ENCODE measurements around the gene GLI3. TPM values are rescaled to one million over a fixed set of nuclear protein-coding genes. Genes with fewer than 3 reads are reported as not detected.

Gene GLI3
- total RNA-seq, 5 donors from 2014 or later (not counting 1 experiment from before 2014, with no cell fraction given), result 0.10 to 0.79 (median 0.32) TPM; not detected in 1

DNA sequence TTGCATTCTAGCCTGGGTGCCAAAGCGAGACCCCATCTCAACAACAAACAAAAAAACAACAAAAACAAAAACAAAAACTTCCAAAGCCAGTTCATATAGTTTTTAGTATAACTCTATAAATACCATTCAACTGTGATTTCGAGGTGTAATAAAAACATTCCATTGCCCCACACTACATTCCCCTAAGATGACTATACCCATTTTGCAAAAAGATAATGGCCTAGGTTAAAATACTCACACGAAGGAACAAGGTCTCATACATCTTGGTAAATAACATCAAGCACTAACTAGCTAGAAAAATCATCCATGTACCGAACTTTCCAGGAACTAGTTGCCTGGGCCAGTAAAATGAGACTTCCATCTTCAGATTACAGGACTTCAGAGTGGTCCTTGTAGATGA is 55.4 kb downstream of the GLI3 start:
- POLR2A ChIA-PET, result no interaction called here
- no peak overlapping the region for H3K27ac ChIP-seq (ENCODE audit: low read length)

DNA sequence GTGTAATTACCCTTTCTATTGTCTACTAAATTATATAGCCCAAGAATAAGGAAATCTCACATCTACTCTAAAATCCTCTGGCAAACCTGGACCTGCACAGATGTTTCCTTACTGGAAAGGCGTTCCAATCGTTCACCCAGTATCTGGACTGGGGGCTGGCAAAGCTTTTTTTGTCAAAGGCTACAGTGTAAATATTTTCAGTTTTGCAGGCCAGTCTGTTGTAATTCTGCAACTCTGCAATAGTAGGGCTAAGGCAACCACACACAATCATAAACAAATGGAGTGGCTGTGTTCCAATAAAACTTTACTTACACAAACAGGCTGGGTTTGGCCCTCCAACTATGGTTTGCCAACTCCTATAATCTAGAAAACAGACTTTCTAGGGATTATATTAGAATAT is 56.2 kb downstream of the GLI3 start:
- Mint-ChIP-seq H3K27me3 (peaks cover 0 to 9% of the 10 kb centered on the region in 2 donors), H3K36me3 (no peaks in the 10 kb centered on the region)
- CTCF ChIA-PET, result no interaction called here

More for the DNA sequence above, 55.4 kb downstream of the GLI3 start:
- Histone ChIP-seq H3K4me1 (ENCODE audit: control insufficient read depth in 1 of 2, extremely low read depth in 1 of 2, insufficient read depth in 2 of 2, low read length in 2 of 2) (no peaks in the 10 kb centered on the region), H3K4me3 (ENCODE audit: control insufficient read depth in 1 of 2, extremely low read depth in 1 of 2, low read length in 1 of 2) (no peak overlapping the region), H3K27me3 (replicated peaks in 1 of 2; ENCODE audit: control insufficient read depth in 2 of 2, extremely low read depth in 1 of 2, insufficient read depth in 2 of 2, low read length in 1 of 2) (peaks cover 0 to 3% of the 10 kb centered on the region in 2 experiments), H3K36me3 (ENCODE audit: control insufficient read depth in 2 of 2, extremely low read depth in 1 of 2, insufficient read depth in 1 of 2, low read length in 1 of 2) (no peaks in the 10 kb centered on the region), H3K9me3 (no peaks in the 10 kb centered on the region)
- WGBS (ENCODE audit: insufficient coverage), result 88% methylated on average over 1 of the region's 4 CpGs
- Mint-ChIP-seq H3K9me3 (peaks cover 0 to 3% (median 0%) of the 10 kb centered on the region in 3 donors), H3K27ac (no peak overlapping the region), H3K27me3 (peaks cover 0 to 9% of the 10 kb centered on the region in 2 donors), H3K36me3 (no peaks in the 10 kb centered on the region), H3K4me1 (no peaks in the 10 kb centered on the region), H3K4me3 (no peak overlapping the region)
- ATAC-seq (replicated peaks in 1 of 4) (no peak), DNase-seq (no peak)
- CTCF ChIA-PET, result no interaction called here

DNA sequence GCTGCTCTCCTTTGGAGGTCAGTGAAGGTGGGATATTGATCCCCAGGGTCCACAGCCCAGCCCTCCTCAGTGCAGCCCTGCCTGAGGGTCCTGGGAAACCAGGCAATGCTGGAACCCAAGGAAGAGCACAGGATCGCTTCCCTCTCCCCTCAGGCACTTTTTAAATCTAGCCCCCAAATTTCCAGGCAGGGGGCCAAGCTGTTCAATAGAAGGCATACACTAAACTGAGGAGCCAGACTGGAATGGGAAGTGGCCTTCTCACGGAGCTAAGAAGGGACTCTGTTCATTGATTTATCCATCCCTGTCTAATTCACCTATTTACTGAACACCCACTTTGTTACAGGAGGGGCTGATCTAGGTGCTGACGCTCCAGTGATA is 60.3 kb downstream of the GLI3 start:
- DNase-seq (no peak), ATAC-seq (replicated peaks in 1 of 4) (no peak)
- H3K27me3 Mint-ChIP-seq, result peaks cover 0 to 9% of the 10 kb centered on the region in 2 donors
- CTCF ChIA-PET, result no interaction called here
- H3K27ac Mint-ChIP-seq, result no peak overlapping the region
- Histone ChIP-seq H3K27me3 (replicated peaks in 1 of 2; ENCODE audit: control insufficient read depth in 2 of 2, extremely low read depth in 1 of 2, insufficient read depth in 2 of 2, low read length in 1 of 2) (no peaks in the 10 kb centered on the region), H3K27ac (ENCODE audit: low read length) (no peak overlapping the region), H3K36me3 (ENCODE audit: control insufficient read depth in 2 of 2, extremely low read depth in 1 of 2, insufficient read depth in 1 of 2, low read length in 1 of 2) (no peaks in the 10 kb centered on the region), H3K4me3 (ENCODE audit: control insufficient read depth in 1 of 2, extremely low read depth in 1 of 2, low read length in 1 of 2) (no peak overlapping the region), H3K9me3 (no peaks in the 10 kb centered on the region), H3K4me1 (ENCODE audit: control insufficient read depth in 1 of 2, extremely low read depth in 1 of 2, insufficient read depth in 2 of 2, low read length in 2 of 2) (no peaks in the 10 kb centered on the region)
- H3K4me3 Mint-ChIP-seq, result no peak overlapping the region
- POLR2A ChIA-PET, result no interaction called here
- 86% methylated on average over 1 of the region's 3 CpGs for WGBS (ENCODE audit: insufficient coverage)
- H3K4me1 Mint-ChIP-seq, result no peaks in the 10 kb centered on the region
- peaks cover 0 to 3% (median 0%) of the 10 kb centered on the region in 3 donors for H3K9me3 Mint-ChIP-seq
- no peaks in the 10 kb centered on the region for H3K36me3 Mint-ChIP-seq

More for the DNA sequence above, 56.2 kb downstream of the GLI3 start:
- no CpG with 5 or more reads among the region's 2 CpGs for WGBS (ENCODE audit: insufficient coverage)
- H3K36me3 ChIP-seq (ENCODE audit: control insufficient read depth in 2 of 2, extremely low read depth in 1 of 2, insufficient read depth in 1 of 2, low read length in 1 of 2), result no peaks in the 10 kb centered on the region
- H3K4me1 Mint-ChIP-seq, result no peaks in the 10 kb centered on the region
- no peaks in the 10 kb centered on the region for H3K9me3 ChIP-seq
- no peaks in the 10 kb centered on the region for H3K4me1 ChIP-seq (ENCODE audit: control insufficient read depth in 1 of 2, extremely low read depth in 1 of 2, insufficient read depth in 2 of 2, low read length in 2 of 2)
- H3K27me3 ChIP-seq (replicated peaks in 1 of 2; ENCODE audit: control insufficient read depth in 2 of 2, extremely low read depth in 1 of 2, insufficient read depth in 2 of 2, low read length in 1 of 2), result peaks cover 0 to 3% of the 10 kb centered on the region in 2 experiments
- H3K9me3 Mint-ChIP-seq, result peaks cover 0 to 3% (median 0%) of the 10 kb centered on the region in 3 donors
- H3K4me3 ChIP-seq (ENCODE audit: control insufficient read depth in 1 of 2, extremely low read depth in 1 of 2, low read length in 1 of 2), result no peak overlapping the region
- DNase-seq (no peak), ATAC-seq (replicated peaks in 1 of 4) (no peak)
- POLR2A ChIA-PET, result no interaction called here
- no peak overlapping the region for H3K27ac Mint-ChIP-seq
- no peak overlapping the region for H3K27ac ChIP-seq (ENCODE audit: low read length)
- H3K4me3 Mint-ChIP-seq, result no peak overlapping the region

DNA sequence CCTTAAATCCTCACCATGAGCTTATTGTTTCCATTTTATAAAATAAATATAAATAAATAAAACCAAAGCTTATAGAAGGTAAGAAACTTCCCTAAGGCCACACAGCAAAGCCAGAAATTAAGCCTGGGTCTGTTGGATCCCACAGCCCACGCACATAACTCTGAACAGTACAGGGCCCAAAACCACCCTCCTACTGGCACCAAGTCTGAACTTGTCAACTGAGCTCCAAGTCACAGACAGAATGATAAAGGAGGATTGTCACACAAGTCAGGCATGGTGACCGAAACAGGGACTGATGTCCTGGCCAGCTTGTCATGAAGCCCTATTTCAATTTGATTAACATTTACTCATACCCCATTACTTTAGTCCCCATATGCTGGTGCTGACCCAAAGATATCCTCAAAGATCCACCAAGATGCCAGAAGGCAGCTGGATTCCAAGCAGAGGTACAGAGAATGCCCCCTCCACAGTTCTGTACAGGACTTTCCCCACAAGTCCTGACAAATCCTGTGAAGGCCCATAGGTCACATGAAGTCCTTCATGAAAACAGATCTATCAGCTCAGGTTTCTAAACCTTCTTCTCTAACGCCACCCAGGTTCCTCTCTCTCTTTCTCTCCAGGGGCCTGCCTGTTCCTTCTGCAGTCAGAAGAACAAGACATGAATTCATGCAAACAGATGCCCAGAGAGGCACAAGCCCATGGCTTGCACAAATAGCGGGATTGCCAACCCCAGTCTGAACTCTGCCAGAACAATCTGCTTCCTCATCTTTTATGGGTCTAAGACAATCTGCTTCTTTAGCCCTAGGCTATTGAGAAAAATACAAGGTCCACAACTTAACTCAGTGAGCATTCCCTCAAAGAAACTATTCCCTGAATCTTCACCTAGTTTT is 60.9 kb downstream of the GLI3 start:
- no peaks in the 10 kb centered on the region for H3K36me3 Mint-ChIP-seq
- ATAC-seq (replicated peaks in 1 of 4), result no peak
- CTCF ChIA-PET, result no interaction called here
- no peak overlapping the region for H3K27ac Mint-ChIP-seq
- Histone ChIP-seq H3K27me3 (replicated peaks in 1 of 2; ENCODE audit: control insufficient read depth in 2 of 2, extremely low read depth in 1 of 2, insufficient read depth in 2 of 2, low read length in 1 of 2) (no peaks in the 10 kb centered on the region), H3K4me1 (ENCODE audit: control insufficient read depth in 1 of 2, extremely low read depth in 1 of 2, insufficient read depth in 2 of 2, low read length in 2 of 2) (no peaks in the 10 kb centered on the region), H3K4me3 (ENCODE audit: control insufficient read depth in 1 of 2, extremely low read depth in 1 of 2, low read length in 1 of 2) (no peak overlapping the region), H3K27ac (ENCODE audit: low read length) (no peak overlapping the region), H3K36me3 (ENCODE audit: control insufficient read depth in 2 of 2, extremely low read depth in 1 of 2, insufficient read depth in 1 of 2, low read length in 1 of 2) (no peaks in the 10 kb centered on the region), H3K9me3 (no peaks in the 10 kb centered on the region)
- no peak overlapping the region for H3K4me3 Mint-ChIP-seq
- peaks cover 0 to 3% (median 0%) of the 10 kb centered on the region in 3 donors for H3K9me3 Mint-ChIP-seq
- no peaks in the 10 kb centered on the region for H3K4me1 Mint-ChIP-seq
- no peak for DNase-seq
- 84% methylated on average over 2 of the region's 4 CpGs for WGBS (ENCODE audit: insufficient coverage)
- peaks cover 0 to 9% of the 10 kb centered on the region in 2 donors for H3K27me3 Mint-ChIP-seq
- POLR2A ChIA-PET, result no interaction called here

DNA sequence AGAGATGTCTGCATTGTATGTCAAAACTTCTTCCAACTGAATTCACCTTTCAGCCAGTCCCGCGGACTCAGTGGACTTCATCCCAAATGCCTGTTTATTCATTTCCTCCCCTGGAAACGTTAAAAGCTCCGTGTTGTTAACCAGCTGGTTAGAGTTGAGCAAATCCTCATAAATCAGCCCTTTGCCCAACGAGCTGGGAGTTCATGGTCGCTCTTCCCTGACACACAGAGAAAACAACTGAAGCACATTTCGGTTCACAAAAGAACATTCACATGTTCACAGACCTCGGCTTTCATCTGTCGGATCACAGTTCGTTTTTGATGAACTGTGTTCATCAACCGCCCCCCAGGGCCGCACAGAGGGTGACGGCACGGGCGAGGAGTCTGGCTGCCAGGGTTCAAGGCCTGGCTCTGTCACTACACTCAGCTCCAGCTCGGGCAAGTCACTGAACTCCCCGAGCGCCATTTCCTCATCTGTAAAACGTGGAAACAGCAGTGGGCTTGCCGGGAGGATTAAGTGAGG is 62.6 kb downstream of the GLI3 start:
- DNase-seq, result no peak
- ChIA-PET POLR2A (no interaction called here), CTCF (no interaction called here)
- Histone ChIP-seq H3K4me3 (ENCODE audit: control insufficient read depth in 1 of 2, extremely low read depth in 1 of 2, low read length in 1 of 2) (no peak overlapping the region), H3K27me3 (replicated peaks in 1 of 2; ENCODE audit: control insufficient read depth in 2 of 2, extremely low read depth in 1 of 2, insufficient read depth in 2 of 2, low read length in 1 of 2) (no peaks in the 10 kb centered on the region), H3K9me3 (no peaks in the 10 kb centered on the region), H3K4me1 (ENCODE audit: control insufficient read depth in 1 of 2, extremely low read depth in 1 of 2, insufficient read depth in 2 of 2, low read length in 2 of 2) (no peaks in the 10 kb centered on the region), H3K36me3 (ENCODE audit: control insufficient read depth in 2 of 2, extremely low read depth in 1 of 2, insufficient read depth in 1 of 2, low read length in 1 of 2) (no peaks in the 10 kb centered on the region), H3K27ac (ENCODE audit: low read length) (no peak overlapping the region)
- Mint-ChIP-seq H3K27ac (no peak overlapping the region), H3K4me1 (no peaks in the 10 kb centered on the region), H3K36me3 (no peaks in the 10 kb centered on the region), H3K27me3 (peaks cover 0 to 7% of the 10 kb centered on the region in 2 donors), H3K4me3 (no peak overlapping the region), H3K9me3 (peaks cover 0 to 2% (median 0%) of the 10 kb centered on the region in 3 donors)
- ATAC-seq (replicated peaks in 1 of 4), result no peak
- 66% methylated on average over 14 of the region's 20 CpGs for WGBS (ENCODE audit: insufficient coverage)

DNA sequence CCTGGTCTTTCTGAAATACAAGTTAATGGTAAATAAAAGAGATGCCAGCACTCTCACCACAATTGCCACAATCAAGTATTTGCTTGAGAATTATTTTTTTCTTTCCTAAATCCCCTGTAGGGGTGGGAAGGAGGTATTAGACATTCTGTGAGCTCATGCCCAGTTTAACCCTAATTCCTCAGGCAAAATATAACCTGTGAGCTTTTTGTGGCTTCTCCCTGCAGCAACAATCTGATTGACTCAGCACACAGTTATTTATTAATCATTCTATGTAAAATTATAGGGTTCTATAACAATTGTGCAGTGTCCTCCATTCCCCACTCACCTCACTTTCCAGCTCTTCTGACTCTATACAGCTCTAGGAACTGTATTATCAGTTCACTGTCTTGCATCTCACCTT is 66.3 kb downstream of the GLI3 start:
- H3K9me3 Mint-ChIP-seq, result no peaks in the 10 kb centered on the region
- H3K36me3 Mint-ChIP-seq, result no peaks in the 10 kb centered on the region
- no peak overlapping the region for H3K4me3 ChIP-seq (ENCODE audit: control insufficient read depth in 1 of 2, extremely low read depth in 1 of 2, low read length in 1 of 2)
- H3K27me3 Mint-ChIP-seq, result no peaks in the 10 kb centered on the region
- DNase-seq (no peak), ATAC-seq (replicated peaks in 1 of 4) (no peak)
- no peak overlapping the region for H3K27ac Mint-ChIP-seq
- ChIA-PET CTCF (no interaction called here), POLR2A (no interaction called here)
- no peak overlapping the region for H3K27ac ChIP-seq (ENCODE audit: low read length)
- no peaks in the 10 kb centered on the region for H3K36me3 ChIP-seq (ENCODE audit: control insufficient read depth in 2 of 2, extremely low read depth in 1 of 2, insufficient read depth in 1 of 2, low read length in 1 of 2)
- no peaks in the 10 kb centered on the region for H3K9me3 ChIP-seq
- H3K4me1 ChIP-seq (ENCODE audit: control insufficient read depth in 1 of 2, extremely low read depth in 1 of 2, insufficient read depth in 2 of 2, low read length in 2 of 2), result no peaks in the 10 kb centered on the region
- H3K4me1 Mint-ChIP-seq, result no peaks in the 10 kb centered on the region
- H3K4me3 Mint-ChIP-seq, result no peak overlapping the region
- no peaks in the 10 kb centered on the region for H3K27me3 ChIP-seq (replicated peaks in 1 of 2; ENCODE audit: control insufficient read depth in 2 of 2, extremely low read depth in 1 of 2, insufficient read depth in 2 of 2, low read length in 1 of 2)

Data from T-cell (primary cell).